ENCODE results near the gene KIFC1. TPM values are rescaled to one million over a fixed set of nuclear protein-coding genes. Genes with fewer than 3 reads are reported as not detected.

Gene KIFC1
- total RNA-seq, 1 experiment from 2014 or later = 81.8 TPM

DNA sequence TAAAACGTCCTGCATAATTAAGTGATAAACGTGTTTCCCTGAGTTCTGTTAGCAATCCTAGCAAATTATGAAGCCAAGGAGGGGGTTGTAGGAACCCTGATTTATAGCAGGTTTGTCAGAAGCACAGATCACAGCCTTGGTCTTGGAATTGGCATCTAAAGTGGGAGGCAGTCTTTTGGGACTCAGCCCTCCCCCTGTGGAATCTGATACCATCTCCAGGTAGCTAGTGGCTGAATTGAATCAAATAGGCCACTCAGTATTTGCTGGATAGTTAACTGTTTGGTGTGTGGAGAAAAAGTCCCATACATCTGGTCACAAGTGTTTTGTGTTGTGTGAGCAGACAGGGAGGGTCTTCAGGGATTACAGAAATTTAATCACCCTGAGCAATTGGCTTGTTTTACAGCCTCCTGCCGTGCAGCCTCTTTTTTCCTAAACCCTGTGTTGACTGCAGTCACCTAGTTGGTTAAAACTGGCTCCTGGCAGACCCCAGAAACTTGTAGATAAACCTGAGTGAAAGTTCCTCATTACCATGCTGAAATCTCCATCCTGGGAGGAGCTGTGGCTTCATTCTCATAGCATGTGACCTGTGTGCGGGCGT lies 19.0 kb upstream of the KIFC1 start:
- Histone ChIP-seq H3K27ac (ENCODE audit: low read length) (no peak overlapping the region), H3K4me1 (ENCODE audit: control insufficient read depth, insufficient read depth, low read length) (no peaks in the 10 kb centered on the region), H3K9me3 (ENCODE audit: control insufficient read depth, insufficient read depth, low read depth, low read length) (no peaks in the 10 kb centered on the region), H3K4me3 (ENCODE audit: low read depth in 2 of 2, low read length in 2 of 2) (no peak overlapping the region), H3K27me3 (ENCODE audit: control insufficient read depth, insufficient read depth, low read length) (no peaks in the 10 kb centered on the region), H3K36me3 (ENCODE audit: control insufficient read depth, insufficient read depth, low read length) (no peaks in the 10 kb centered on the region)
- no peak for ATAC-seq
- intact Hi-C loops (cut with micrococcal nuclease; ENCODE audit: unreplicated experiment) = no loop called here
- ChIA-PET POLR2A (no interaction called here), CTCF (no interaction called here)
- no peak for DNase-seq (ENCODE audit: low read depth, low spot score)
- no peak for TF ChIP-seq POLR2AphosphoS5 (IDR thresholded peaks at IDR 0.05; ENCODE audit: low read depth, low read length)
- no peak for TF ChIP-seq TCF7L2 (IDR thresholded peaks at IDR 0.05; ENCODE audit: low read depth, low read length)
- TF ChIP-seq, protein P1, sequence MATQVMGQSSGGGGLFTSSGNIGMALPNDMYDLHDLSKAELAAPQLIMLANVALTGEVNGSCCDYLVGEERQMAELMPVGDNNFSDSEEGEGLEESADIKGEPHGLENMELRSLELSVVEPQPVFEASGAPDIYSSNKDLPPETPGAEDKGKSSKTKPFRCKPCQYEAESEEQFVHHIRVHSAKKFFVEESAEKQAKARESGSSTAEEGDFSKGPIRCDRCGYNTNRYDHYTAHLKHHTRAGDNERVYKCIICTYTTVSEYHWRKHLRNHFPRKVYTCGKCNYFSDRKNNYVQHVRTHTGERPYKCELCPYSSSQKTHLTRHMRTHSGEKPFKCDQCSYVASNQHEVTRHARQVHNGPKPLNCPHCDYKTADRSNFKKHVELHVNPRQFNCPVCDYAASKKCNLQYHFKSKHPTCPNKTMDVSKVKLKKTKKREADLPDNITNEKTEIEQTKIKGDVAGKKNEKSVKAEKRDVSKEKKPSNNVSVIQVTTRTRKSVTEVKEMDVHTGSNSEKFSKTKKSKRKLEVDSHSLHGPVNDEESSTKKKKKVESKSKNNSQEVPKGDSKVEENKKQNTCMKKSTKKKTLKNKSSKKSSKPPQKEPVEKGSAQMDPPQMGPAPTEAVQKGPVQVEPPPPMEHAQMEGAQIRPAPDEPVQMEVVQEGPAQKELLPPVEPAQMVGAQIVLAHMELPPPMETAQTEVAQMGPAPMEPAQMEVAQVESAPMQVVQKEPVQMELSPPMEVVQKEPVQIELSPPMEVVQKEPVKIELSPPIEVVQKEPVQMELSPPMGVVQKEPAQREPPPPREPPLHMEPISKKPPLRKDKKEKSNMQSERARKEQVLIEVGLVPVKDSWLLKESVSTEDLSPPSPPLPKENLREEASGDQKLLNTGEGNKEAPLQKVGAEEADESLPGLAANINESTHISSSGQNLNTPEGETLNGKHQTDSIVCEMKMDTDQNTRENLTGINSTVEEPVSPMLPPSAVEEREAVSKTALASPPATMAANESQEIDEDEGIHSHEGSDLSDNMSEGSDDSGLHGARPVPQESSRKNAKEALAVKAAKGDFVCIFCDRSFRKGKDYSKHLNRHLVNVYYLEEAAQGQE (IDR thresholded peaks at IDR 0.05; ENCODE audit: insufficient read depth in 1 of 2, low read depth in 2 of 2, low read length in 1 of 2) = no peak
- TF ChIP-seq, protein P2, sequence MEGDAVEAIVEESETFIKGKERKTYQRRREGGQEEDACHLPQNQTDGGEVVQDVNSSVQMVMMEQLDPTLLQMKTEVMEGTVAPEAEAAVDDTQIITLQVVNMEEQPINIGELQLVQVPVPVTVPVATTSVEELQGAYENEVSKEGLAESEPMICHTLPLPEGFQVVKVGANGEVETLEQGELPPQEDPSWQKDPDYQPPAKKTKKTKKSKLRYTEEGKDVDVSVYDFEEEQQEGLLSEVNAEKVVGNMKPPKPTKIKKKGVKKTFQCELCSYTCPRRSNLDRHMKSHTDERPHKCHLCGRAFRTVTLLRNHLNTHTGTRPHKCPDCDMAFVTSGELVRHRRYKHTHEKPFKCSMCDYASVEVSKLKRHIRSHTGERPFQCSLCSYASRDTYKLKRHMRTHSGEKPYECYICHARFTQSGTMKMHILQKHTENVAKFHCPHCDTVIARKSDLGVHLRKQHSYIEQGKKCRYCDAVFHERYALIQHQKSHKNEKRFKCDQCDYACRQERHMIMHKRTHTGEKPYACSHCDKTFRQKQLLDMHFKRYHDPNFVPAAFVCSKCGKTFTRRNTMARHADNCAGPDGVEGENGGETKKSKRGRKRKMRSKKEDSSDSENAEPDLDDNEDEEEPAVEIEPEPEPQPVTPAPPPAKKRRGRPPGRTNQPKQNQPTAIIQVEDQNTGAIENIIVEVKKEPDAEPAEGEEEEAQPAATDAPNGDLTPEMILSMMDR (IDR thresholded peaks at IDR 0.05) = no peak
- no peak for TF ChIP-seq SIN3A (IDR thresholded peaks at IDR 0.05; ENCODE audit: borderline replicate concordance, insufficient read depth, low read depth, low read length)
- in situ Hi-C loops (cut with HindIII; ENCODE audit: low pct_unique_long_range_greater_than_20kb, low sequenced_read_pairs) = no loop called here
- no TSS peak for BruUV-seq (replicated peaks)

DNA sequence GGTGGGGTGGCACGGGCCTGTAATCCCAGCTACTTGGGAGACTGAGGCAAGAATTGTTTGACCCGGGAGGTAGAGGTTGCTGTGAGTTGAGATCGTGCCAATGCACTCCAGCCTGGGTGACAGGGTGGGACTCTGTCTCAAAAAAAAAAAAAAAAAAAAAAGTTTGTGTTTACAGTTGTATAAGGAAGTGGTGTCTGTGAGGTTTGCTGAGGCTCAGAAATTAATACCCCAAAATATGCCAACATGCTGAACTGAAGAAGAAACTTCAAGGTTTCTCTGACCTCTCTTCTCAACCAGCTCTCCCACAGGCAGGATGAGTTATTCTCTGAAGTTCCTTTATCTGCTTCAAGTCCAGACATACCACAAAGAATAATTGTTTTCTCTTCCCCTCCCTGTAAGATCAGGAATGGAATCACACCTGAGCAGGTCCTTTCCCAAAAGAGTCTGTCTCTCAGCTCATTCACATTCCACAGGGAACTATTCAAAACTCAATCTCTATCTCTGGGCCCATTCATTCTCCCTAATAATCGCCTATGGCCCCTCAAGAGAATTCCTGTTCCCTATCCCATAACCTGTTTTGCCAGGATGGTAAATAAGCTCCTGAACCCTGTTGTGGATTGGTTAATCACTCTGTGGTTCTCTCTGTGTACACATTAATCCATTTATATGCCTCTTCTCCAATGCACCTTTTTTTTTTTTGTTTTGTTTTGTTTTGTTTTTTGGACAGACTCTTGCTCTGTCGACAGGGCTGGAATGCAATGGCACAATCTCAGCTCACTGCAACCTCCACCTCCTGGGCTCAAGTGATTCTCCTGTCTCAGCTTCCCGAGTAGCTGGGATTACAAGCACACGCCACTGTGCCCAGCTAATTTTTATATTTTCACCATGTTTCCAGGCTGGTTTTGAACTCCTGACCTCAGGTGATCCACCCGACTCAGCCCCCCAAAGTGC lies 17.4 kb upstream of the KIFC1 start:
- ATAC-seq (no peak), DNase-seq (ENCODE audit: low read depth, low spot score) (no peak)
- intact Hi-C loops (cut with micrococcal nuclease; ENCODE audit: unreplicated experiment) (no loop called here), in situ Hi-C loops (cut with HindIII; ENCODE audit: low pct_unique_long_range_greater_than_20kb, low sequenced_read_pairs) (no loop called here)
- H3K36me3 ChIP-seq (ENCODE audit: control insufficient read depth, insufficient read depth, low read length) = no peaks in the 10 kb centered on the region
- no TSS peak for BruUV-seq (replicated peaks)
- TF ChIP-seq POLR2AphosphoS5 (IDR thresholded peaks at IDR 0.05; ENCODE audit: low read depth, low read length) = no peak
- H3K4me1 ChIP-seq (ENCODE audit: control insufficient read depth, insufficient read depth, low read length) = no peaks in the 10 kb centered on the region
- ChIA-PET POLR2A (interaction anchor here (0.6 to 0.7 kb wide), 2 partner anchors 17 to 53 kb away, joined by 3 to 4 read pairs; no protein-coding TSS in a partner anchor), CTCF (interaction anchor here (0.6 to 0.7 kb wide), 3 partner anchors 38 to 360 kb away, joined by 3 to 4 read pairs (median 4); no protein-coding TSS in a partner anchor)
- no peaks in the 10 kb centered on the region for H3K9me3 ChIP-seq (ENCODE audit: control insufficient read depth, insufficient read depth, low read depth, low read length)
- H3K27ac ChIP-seq (ENCODE audit: low read length) = no peak overlapping the region
- no peaks in the 10 kb centered on the region for H3K27me3 ChIP-seq (ENCODE audit: control insufficient read depth, insufficient read depth, low read length)
- no peak overlapping the region for H3K4me3 ChIP-seq (ENCODE audit: low read depth in 2 of 2, low read length in 2 of 2)
